ENCODE measurements around the gene ARHGEF16. TPM values are rescaled to one million over a fixed set of nuclear protein-coding genes. Genes with fewer than 3 reads are reported as not detected.

The ARHGEF16 gene
- total and polyA plus RNA-seq, 2 donors (not counting 1 experiment from before 2014, with no cell fraction given), result 0.13 to 0.22 TPM

DNA sequence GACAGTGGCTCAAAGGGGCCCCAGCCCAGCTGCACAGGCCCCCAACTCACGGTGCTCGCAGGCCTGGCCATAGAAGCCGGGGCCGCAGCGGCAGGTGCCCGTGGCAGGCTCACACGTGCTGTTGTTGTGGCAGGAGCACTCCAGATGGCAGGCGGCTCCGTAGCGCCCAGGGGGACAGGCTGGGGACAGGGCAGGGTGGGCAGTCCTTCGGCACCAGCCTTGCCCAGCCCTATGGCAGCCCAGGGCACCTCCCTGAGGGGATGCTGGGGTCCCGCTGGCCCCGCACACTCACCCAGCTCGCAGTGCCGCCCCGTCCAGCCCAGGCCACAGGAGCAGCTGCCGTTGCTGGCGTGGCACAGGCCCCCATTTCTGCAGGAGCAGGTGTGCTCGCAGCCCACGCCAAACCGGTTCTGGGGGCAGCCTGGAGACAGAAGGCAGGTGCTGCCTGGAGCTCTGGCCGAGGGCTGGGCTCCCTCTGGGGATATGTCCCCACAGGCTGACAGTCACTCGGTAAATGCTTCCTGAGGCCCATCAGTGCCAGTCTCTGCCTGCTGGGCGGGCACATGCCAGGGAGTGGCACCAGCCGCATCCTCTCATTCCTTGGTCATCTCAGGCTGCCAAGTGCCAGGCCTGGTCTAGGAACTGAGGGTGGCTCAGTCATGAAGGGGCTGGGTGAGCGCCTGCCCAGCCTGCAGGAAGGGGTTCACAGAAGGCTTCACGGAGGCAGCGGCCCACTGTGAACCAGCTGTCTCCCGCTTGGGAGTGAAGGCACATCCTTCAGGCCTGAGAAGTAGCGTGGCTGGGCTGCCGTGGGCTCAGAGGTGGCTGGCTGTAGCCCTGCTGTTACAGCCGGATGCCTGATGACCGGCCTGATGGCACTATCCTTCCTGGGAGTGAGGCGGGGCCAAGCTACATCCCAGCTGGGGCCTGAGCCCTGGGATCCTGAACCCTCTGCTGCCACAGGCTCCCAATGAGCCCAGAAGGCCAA lies 40.1 kb downstream of the ARHGEF16 start:
- no peak overlapping the region for H3K4me2 ChIP-seq (replicated peaks; ENCODE audit: low read depth, low read length, poor library complexity, severe bottlenecking)
- H3K27me3 Mint-ChIP-seq, result no peaks in the 10 kb centered on the region
- WGBS (ENCODE audit: insufficient coverage), result 88% methylated on average over 34 of the region's 34 CpGs
- no peak overlapping the region for H2AFZ ChIP-seq (ENCODE audit: insufficient read depth, low read depth, low read length, poor library complexity, severe bottlenecking)
- peaks cover 0 to 7% of the 10 kb centered on the region in 2 donors for H3K4me1 ChIP-seq (ENCODE audit: control insufficient read depth in 2 of 2, insufficient read depth in 2 of 2, low read length in 2 of 2)
- peaks cover 0 to under 1% (median 0%) of the 10 kb centered on the region in 3 donors for H3K9me3 ChIP-seq (ENCODE audit: control extremely low read depth in 1 of 3, control insufficient read depth in 2 of 3, insufficient read depth in 1 of 3, low read length in 2 of 3)
- H3K9me3 Mint-ChIP-seq (ENCODE audit: insufficient read depth), result no peaks in the 10 kb centered on the region
- peaks cover 9% of the 10 kb centered on the region for H4K20me1 ChIP-seq (ENCODE audit: control insufficient read depth, insufficient read depth, low read length, poor library complexity, severe bottlenecking)
- no peak overlapping the region for H3K4me3 ChIP-seq (ENCODE audit: control extremely low read depth in 1 of 5, extremely low read depth in 1 of 5, insufficient read depth in 1 of 5, low read depth in 2 of 5, low read length in 4 of 5)
- H3K27me3 ChIP-seq (replicated peaks in 1 of 4; ENCODE audit: control extremely low read depth in 1 of 4, control insufficient read depth in 3 of 4, insufficient read depth in 4 of 4, low read length in 3 of 4), result no peaks in the 10 kb centered on the region
- DNase-seq (no peak), ATAC-seq (ENCODE audit: low read depth) (no peak)
- ChIA-PET POLR2A (no interaction called here), CTCF (interaction anchor here (0.6 kb wide), 1 partner anchor 167 kb away, joined by 3 read pairs; no protein-coding TSS in a partner anchor)
- H3K36me3 ChIP-seq (replicated peaks in 1 of 2; ENCODE audit: control extremely low read depth in 1 of 2, control insufficient read depth in 1 of 2, extremely low read depth in 1 of 2, insufficient read depth in 2 of 2, low read length in 1 of 2), result no peaks in the 10 kb centered on the region
- H3K4me3 Mint-ChIP-seq, result no peak overlapping the region
- intact Hi-C loops (cut with micrococcal nuclease), result no loop called here
- TF ChIP-seq, protein P1, sequence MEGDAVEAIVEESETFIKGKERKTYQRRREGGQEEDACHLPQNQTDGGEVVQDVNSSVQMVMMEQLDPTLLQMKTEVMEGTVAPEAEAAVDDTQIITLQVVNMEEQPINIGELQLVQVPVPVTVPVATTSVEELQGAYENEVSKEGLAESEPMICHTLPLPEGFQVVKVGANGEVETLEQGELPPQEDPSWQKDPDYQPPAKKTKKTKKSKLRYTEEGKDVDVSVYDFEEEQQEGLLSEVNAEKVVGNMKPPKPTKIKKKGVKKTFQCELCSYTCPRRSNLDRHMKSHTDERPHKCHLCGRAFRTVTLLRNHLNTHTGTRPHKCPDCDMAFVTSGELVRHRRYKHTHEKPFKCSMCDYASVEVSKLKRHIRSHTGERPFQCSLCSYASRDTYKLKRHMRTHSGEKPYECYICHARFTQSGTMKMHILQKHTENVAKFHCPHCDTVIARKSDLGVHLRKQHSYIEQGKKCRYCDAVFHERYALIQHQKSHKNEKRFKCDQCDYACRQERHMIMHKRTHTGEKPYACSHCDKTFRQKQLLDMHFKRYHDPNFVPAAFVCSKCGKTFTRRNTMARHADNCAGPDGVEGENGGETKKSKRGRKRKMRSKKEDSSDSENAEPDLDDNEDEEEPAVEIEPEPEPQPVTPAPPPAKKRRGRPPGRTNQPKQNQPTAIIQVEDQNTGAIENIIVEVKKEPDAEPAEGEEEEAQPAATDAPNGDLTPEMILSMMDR (IDR thresholded peaks at IDR 0.05), result no peak
- TF ChIP-seq EZH2 (IDR thresholded peaks at IDR 0.05; ENCODE audit: borderline replicate concordance, insufficient read depth, low read depth, low read length, poor library complexity, severe bottlenecking), result no peak
- H3K79me2 ChIP-seq (ENCODE audit: control insufficient read depth, insufficient read depth, low read length), result no peaks in the 10 kb centered on the region
- H3K27ac ChIP-seq (ENCODE audit: low read length in 2 of 2), result no peak overlapping the region
- peaks cover 6% of the 10 kb centered on the region for H3K4me1 Mint-ChIP-seq
- no peak overlapping the region for H3K9ac ChIP-seq (ENCODE audit: low read length)
- no peak overlapping the region for H3K27ac Mint-ChIP-seq
